B cell (primary cell): ENCODE measurements around the gene RSPH9. TPM values are rescaled to one million over a fixed set of nuclear protein-coding genes. Genes with fewer than 3 reads are reported as not detected.

Experiments used
- ATAC-seq: fragments of 200-7000 bp; cut with Tn5 transposase; one replicate; pipeline ENCODE4 v1.10.0; 2021; ENCODE audit warnings: low read depth, mild to moderate bottlenecking, moderate number of reproducible peaks, moderate library complexity
- CTCF ChIA-PET: fragments of 350-600 bp; sonication (Branson Sonifier 250); formaldehyde crosslinking; loops from one replicate; lab custom pipeline; 2021; ENCODE audit warnings: antibody characterized with exemption, inconsistent platforms; lab: Charles Lee
- POLR2A ChIA-PET: fragments of 350-600 bp; sonication (Branson Sonifier 250); formaldehyde crosslinking; loops from one replicate; lab custom pipeline; 2021; ENCODE audit warnings: antibody characterized with exemption; lab: Charles Lee
- DNase-seq: peaks from one replicate; pipeline ENCODE4 v3.0.0; 2013
- H2AFZ ChIP-seq: 2 replicates; pipeline ENCODE4 v1.6.1; 2012; ENCODE audit warnings: mild to moderate bottlenecking, low read depth, low read length; ENCODE audit not compliant: insufficient read depth, poor library complexity, severe bottlenecking
- H3K27ac ChIP-seq, 2 donors: 1 replicate in 1 of 2; 2 replicates in 1 of 2; pipeline ENCODE4 v1.5.1; 2012 to 2013; ENCODE audit warnings: low read length in 2 of 2, mild to moderate bottlenecking in 2 of 2, moderate library complexity in 1 of 2
- H3K27me3 ChIP-seq, 4 experiments: fragments of 200-600 bp in 1 of 4; sonication (generic) in 1 of 4; replicated peaks in 1 of 4; 1 replicate in 2 of 4; 2 replicates in 2 of 4; pipeline versions ENCODE4 v1.6.1 to v1.7.0; 2013 to 2016; ENCODE audit warnings: low read length in 3 of 4, mild to moderate bottlenecking in 2 of 4, mixed read lengths in 1 of 4, moderate library complexity in 1 of 4; ENCODE audit not compliant: insufficient read depth in 4 of 4, control insufficient read depth in 3 of 4; ENCODE audit errors: control extremely low read depth in 1 of 4
- H3K36me3 ChIP-seq, 2 experiments: replicated peaks in 1 of 2; 1 replicate in 1 of 2; 2 replicates in 1 of 2; pipeline versions ENCODE4 v1.6.1 to v1.7.1; 2013; ENCODE audit warnings: low read length in 1 of 2; ENCODE audit not compliant: insufficient read depth in 2 of 2, control insufficient read depth in 1 of 2; ENCODE audit errors: control extremely low read depth in 1 of 2, extremely low read depth in 1 of 2
- H3K4me1 ChIP-seq, 2 donors: fragments of 200-600 bp in 1 of 2; sonication (generic) in 1 of 2; 1 replicate in 1 of 2; 2 replicates in 1 of 2; pipeline versions ENCODE4 v1.5.1 to v1.6.1; 2013 to 2017; ENCODE audit warnings: low read length in 2 of 2; ENCODE audit not compliant: control insufficient read depth in 2 of 2, insufficient read depth in 2 of 2
- H3K4me2 ChIP-seq: replicated peaks from 2 replicates; pipeline ENCODE3; 2012; ENCODE audit warnings: mild to moderate bottlenecking, low read depth, low read length; ENCODE audit not compliant: poor library complexity, severe bottlenecking
- H3K4me3 ChIP-seq, 5 experiments: fragments of 200-600 bp in 1 of 5; sonication (generic) in 1 of 5; 1 replicate in 3 of 5; 2 replicates in 2 of 5; pipeline versions ENCODE4 v1.5.1 to v1.7.0; 2011 to 2016; ENCODE audit warnings: low read length in 4 of 5, mild to moderate bottlenecking in 4 of 5, low read depth in 2 of 5, control low read depth in 1 of 5, moderate library complexity in 1 of 5; ENCODE audit not compliant: insufficient read depth in 1 of 5; ENCODE audit errors: control extremely low read depth in 1 of 5, extremely low read depth in 1 of 5
- H3K79me2 ChIP-seq: fragments of 200-600 bp; sonication (generic); one replicate; pipeline ENCODE4 v1.6.0; 2016; ENCODE audit warnings: low read length; ENCODE audit not compliant: control insufficient read depth, insufficient read depth
- H3K9ac ChIP-seq: fragments of 200-600 bp; sonication (generic); 2 replicates; pipeline ENCODE4 v1.6.1; 2017; ENCODE audit warnings: mild to moderate bottlenecking, low read length, moderate library complexity
- H3K9me3 ChIP-seq, 3 donors: one replicate each; pipeline versions ENCODE4 v1.6.1 to v1.7.1; 2013; ENCODE audit warnings: low read length in 2 of 3; ENCODE audit not compliant: control insufficient read depth in 2 of 3, insufficient read depth in 1 of 3; ENCODE audit errors: control extremely low read depth in 1 of 3
- H4K20me1 ChIP-seq: 2 replicates; pipeline ENCODE4 v1.6.0; 2012; ENCODE audit warnings: mild to moderate bottlenecking, low read length; ENCODE audit not compliant: insufficient read depth, control insufficient read depth, poor library complexity, severe bottlenecking
- H3K27ac Mint-ChIP-seq: one replicate; pipeline ENCODE4 v1.8.0; 2021; ENCODE audit warnings: mixed read lengths
- H3K27me3 Mint-ChIP-seq: one replicate; pipeline ENCODE4 v1.8.0; 2021; ENCODE audit warnings: mixed read lengths
- H3K4me1 Mint-ChIP-seq: one replicate; pipeline ENCODE4 v1.8.0; 2021; ENCODE audit warnings: mixed read lengths
- H3K4me3 Mint-ChIP-seq: one replicate; pipeline ENCODE4 v1.8.0; 2021; ENCODE audit warnings: mixed read lengths
- H3K9me3 Mint-ChIP-seq: one replicate; pipeline ENCODE4 v1.8.0; 2022; ENCODE audit warnings: mixed read lengths; ENCODE audit not compliant: insufficient read depth
- EZH2 ChIP-seq: IDR thresholded peaks from 2 replicates; pipeline ENCODE4 v1.6.1; 2012; ENCODE audit warnings: borderline replicate concordance, low read depth, mild to moderate bottlenecking, moderate library complexity, low read length; ENCODE audit not compliant: insufficient read depth, poor library complexity, severe bottlenecking
- WGBS: methylation state at CpG from one replicate; pipeline ENCODE4 v1.1.5; 2013; ENCODE audit warnings: missing lambda C conversion rate; ENCODE audit not compliant: insufficient coverage; 5-methylcytosine and 5-hydroxymethylcytosine counted together
- intact Hi-C: fragments of 100-400 bp; cut with micrococcal nuclease; formaldehyde crosslinking; loops from one replicate; pipeline ENCODE4 v1.10.0; 2022
- polyA plus RNA-seq: library from polyadenylated mRNA; depleted of rRNA; stranded (reverse); fragments of >200 nt; gene quantifications from 2 replicates; pipeline ENCODE4 v1.2.3, GENCODE V29; 2012
- total RNA-seq, 2 donors: library from RNA; stranded (reverse); fragments of 120-200 nt in 1 of 2; gene quantifications; 1 replicate in 1 of 2; 2 replicates in 1 of 2; pipeline versions ENCODE4 v1.2.3 to v1.2.4, GENCODE V29; 2013 to 2022
- TF ChIP-seq, protein P1 (sequence below): fragments of 200-600 bp; IDR thresholded peaks from one replicate; pipeline ENCODE4 v1.8.0; 2022; ENCODE audit warnings: antibody characterized with exemption, mild to moderate bottlenecking

The RSPH9 gene
- total and polyA plus RNA-seq, 2 donors (not counting 1 experiment from before 2014, with no cell fraction given): 0.04 TPM; not detected in 1

DNA sequence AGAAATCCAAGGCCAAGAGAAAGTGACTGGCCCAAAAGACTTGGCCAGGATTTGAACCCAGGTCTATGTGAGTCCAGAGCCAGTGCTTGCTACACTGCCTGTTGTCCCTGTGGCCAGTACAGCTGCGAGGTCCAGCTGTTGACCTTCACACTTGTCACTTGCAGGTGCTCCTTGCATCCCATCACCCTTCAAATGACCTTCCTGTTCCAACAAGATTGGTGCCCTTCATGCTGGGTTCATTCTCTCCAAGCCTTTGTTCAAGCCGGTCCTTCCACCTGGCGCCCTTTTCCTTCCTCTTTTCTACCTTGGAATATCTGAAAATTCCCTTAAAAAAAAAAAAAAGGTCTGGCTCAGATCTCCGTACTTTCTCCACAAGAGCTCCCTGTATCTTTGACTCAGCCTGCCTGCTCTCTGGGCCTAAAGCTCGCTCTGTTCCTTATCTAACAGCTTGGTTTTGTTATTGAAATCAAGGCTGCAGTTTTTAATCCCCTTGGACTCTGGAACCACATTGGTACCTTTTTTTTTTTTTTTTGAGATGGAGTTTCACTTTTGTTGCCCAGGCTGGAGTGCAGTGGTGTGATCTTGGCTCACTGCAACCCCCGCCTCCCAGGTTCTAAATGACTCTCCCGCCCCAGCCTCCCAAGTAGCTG is 64.9 kb downstream of the RSPH9 start:
- Histone ChIP-seq H3K4me2 (no peak overlapping the region), H2AFZ (no peak overlapping the region)
- 85% methylated on average over 3 of the region's 7 CpGs for WGBS

DNA sequence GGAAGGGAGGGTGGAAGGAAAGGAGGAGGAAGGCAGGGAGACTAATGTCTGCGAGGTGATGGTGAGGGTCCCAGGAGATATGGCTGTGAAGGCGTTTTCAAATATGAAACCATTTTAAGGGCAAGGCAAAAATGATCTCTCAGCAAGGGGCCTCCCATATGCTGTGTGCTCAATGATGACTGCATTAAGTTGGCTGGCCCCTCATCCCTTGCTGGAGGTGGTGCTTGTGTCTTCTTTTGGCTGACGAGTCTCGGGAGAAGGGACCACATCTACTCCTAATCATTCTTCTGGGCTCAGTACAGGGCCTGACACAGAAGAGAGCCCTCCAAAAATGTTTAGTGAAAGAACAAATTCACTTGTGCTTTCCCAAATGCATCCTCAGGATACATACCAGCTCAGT is 65.7 kb downstream of the RSPH9 start:
- H3K9me3 ChIP-seq: peaks cover 0 to 11% (median 0%) of the 10 kb centered on the region in 3 donors
- no peaks in the 10 kb centered on the region for H4K20me1 ChIP-seq
- ChIA-PET CTCF (interaction anchor here (1.2 kb wide), 1 partner anchor 11 kb away, joined by 4 read pairs; no protein-coding TSS in a partner anchor), POLR2A (interaction anchor here (0.7 kb wide), 1 partner anchor 79 kb away, joined by 6 read pairs; no protein-coding TSS in a partner anchor)
- Mint-ChIP-seq H3K27ac (no peak overlapping the region), H3K4me3 (no peak overlapping the region), H3K4me1 (peaks cover 54% of the 10 kb centered on the region), H3K27me3 (no peaks in the 10 kb centered on the region), H3K9me3 (no peaks in the 10 kb centered on the region)
- intact Hi-C loops: no loop called here
- ATAC-seq (no peak), DNase-seq (no peak)
- 86% methylated on average over 3 of the region's 4 CpGs for WGBS
- no peaks in the 10 kb centered on the region for H3K79me2 ChIP-seq
- no peak overlapping the region for H3K4me2 ChIP-seq
- H3K4me3 ChIP-seq: no peak overlapping the region
- TF ChIP-seq, protein P1, sequence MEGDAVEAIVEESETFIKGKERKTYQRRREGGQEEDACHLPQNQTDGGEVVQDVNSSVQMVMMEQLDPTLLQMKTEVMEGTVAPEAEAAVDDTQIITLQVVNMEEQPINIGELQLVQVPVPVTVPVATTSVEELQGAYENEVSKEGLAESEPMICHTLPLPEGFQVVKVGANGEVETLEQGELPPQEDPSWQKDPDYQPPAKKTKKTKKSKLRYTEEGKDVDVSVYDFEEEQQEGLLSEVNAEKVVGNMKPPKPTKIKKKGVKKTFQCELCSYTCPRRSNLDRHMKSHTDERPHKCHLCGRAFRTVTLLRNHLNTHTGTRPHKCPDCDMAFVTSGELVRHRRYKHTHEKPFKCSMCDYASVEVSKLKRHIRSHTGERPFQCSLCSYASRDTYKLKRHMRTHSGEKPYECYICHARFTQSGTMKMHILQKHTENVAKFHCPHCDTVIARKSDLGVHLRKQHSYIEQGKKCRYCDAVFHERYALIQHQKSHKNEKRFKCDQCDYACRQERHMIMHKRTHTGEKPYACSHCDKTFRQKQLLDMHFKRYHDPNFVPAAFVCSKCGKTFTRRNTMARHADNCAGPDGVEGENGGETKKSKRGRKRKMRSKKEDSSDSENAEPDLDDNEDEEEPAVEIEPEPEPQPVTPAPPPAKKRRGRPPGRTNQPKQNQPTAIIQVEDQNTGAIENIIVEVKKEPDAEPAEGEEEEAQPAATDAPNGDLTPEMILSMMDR: no peak
- TF ChIP-seq EZH2: no peak
- H3K27ac ChIP-seq: no peak overlapping the region
- H2AFZ ChIP-seq: no peak overlapping the region
- no peaks in the 10 kb centered on the region for H3K36me3 ChIP-seq
- H3K27me3 ChIP-seq: peaks cover 0 to 2% (median 0%) of the 10 kb centered on the region in 4 experiments
- peaks cover 43 to 55% of the 10 kb centered on the region in 2 donors for H3K4me1 ChIP-seq
- H3K9ac ChIP-seq: no peak overlapping the region

More for the DNA sequence above, 64.9 kb downstream of the RSPH9 start:
- DNase-seq: no peak
- no peaks in the 10 kb centered on the region for H3K27me3 Mint-ChIP-seq
- Histone ChIP-seq H4K20me1 (no peaks in the 10 kb centered on the region), H3K27ac (no peak overlapping the region), H3K4me1 (peaks cover 43 to 55% of the 10 kb centered on the region in 2 donors), H3K27me3 (peaks cover 0 to 2% (median 0%) of the 10 kb centered on the region in 4 experiments), H3K79me2 (no peaks in the 10 kb centered on the region), H3K9ac (no peak overlapping the region), H3K9me3 (peaks cover 0 to 11% (median 0%) of the 10 kb centered on the region in 3 donors), H3K36me3 (no peaks in the 10 kb centered on the region), H3K4me3 (no peak overlapping the region)
- no peak for ATAC-seq
- intact Hi-C loops: no loop called here
- no peak overlapping the region for H3K27ac Mint-ChIP-seq
- H3K4me1 Mint-ChIP-seq: peaks cover 53% of the 10 kb centered on the region
- ChIA-PET POLR2A (no interaction called here), CTCF (interaction anchor here (0.7 to 1.0 kb wide), 2 partner anchors 60 to 61 kb away, joined by 3 read pairs; partner anchors contain the start of gene VEGFA)
- H3K4me3 Mint-ChIP-seq: no peak overlapping the region
- H3K9me3 Mint-ChIP-seq: no peaks in the 10 kb centered on the region
- no peak for TF ChIP-seq EZH2
- TF ChIP-seq, protein P1: no peak
